SH-SY5Y (cell line): ENCODE data around the gene EIF3F.

Experiments
- GATA2 ChIP-seq: IDR thresholded peaks from 2 replicates; pipeline ENCODE4 v1.6.1; 2011; ENCODE audit warnings: mild to moderate bottlenecking, low read depth, low read length
- GATA3 ChIP-seq: IDR thresholded peaks from 2 replicates; pipeline ENCODE4 v1.6.1; 2011; ENCODE audit warnings: low read depth, mild to moderate bottlenecking, low read length, moderate library complexity

The EIF3F gene

DNA sequence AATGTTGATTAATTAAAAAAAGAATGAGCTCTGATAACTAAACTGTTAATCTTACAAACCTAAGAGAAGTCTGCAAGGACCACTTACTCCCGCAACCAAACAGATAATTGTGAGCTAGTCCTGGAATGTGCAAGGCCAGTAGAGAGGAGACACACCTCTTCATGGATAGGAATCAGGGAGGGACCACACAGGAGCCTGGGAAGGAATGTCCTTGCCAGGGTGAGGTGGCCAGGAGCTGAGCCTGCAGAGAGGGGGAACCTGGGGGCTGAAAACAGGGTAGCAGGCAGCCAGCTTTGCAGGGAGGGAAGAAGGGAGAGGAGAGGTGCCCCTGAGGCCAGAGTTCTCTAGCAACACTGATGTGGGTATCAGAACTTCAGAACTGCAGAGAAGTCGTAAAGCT is 12.5 kb upstream of the EIF3F start:
- TF ChIP-seq GATA2: no peak
- no peak for TF ChIP-seq GATA3

DNA sequence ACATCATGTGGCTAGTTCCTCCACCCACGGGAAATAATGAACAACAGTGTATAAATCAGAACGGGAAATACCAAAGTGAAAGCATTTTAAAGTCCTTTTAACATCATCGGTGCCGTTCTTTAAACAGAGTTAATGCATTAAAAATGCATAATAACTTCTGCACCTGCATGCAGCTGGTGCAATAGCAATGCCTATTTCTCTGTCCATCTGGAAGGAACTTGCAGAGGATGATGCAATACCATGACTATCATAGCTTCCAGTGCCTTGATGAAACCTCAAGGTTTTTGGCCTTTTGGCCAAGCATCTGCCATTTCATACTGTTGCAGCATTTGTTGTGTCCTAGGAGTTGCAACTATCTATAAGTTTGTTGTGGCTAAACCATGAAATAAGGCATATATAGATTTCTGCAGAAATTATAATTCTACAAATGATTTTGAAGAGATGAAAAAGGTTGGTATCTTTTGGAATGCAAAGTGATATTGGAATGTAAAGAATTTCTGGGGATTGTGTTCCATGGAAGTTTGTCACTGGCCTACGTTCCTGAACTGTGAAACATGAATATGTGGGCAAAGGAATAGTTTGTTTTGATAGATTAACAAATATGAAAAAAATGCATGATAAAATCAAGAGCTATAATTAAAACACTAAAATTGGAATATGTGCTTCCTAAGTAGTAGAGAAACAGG is 9.8 kb upstream of the EIF3F start:
- TF ChIP-seq GATA2 (no peak), GATA3 (no peak)

DNA sequence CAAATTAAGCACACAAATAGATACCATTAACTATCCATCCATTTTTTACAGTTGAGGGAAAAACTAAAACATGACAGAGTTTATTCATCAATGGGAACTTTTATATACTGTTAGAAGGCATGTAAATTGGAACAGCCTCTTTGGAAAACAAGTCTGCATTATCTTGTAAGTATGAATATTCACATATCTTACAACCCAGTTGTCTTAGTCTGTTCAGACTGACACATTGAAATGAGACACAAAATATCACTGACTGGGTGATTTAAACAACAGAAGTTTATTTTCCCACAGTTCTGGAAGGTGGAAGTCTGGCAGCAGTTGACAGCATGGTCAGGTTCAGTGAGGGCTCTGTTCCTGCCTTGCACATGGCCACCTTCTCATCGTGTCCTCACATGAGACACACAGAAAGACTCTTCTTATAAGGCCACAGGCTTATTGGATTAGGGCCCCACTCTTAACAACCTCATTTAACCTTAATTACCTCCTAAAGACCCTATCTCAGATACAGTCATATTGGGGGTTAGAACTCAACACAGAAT is 5.4 kb upstream of the EIF3F start:
- TF ChIP-seq GATA3 (no peak), GATA2 (no peak)

DNA sequence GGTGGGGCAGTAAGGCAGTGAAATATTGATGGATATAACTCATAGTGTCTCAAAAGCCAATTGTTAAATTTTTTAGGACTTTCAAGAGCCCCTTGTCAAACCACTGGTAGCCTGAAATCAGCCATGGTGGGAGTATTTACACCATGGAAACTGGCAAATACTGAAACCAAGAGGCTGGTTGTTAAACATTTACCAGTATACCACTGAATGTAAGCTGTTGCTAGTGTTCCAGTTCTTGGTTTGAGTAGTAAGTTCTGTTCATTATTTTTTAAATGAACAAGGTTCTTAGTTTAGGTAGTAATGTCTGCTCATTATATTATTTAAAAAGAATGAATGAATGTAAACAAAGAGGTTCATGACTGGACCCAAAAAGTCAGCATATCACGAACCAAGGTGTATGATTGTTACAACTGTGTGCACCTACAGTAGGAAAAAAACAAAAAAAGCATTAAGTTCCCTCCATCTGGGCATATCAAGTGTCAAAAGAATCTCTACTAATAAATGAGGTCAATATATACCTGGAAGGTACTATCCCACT is 4.5 kb upstream of the EIF3F start:
- TF ChIP-seq GATA2 (no peak), GATA3 (no peak)

DNA sequence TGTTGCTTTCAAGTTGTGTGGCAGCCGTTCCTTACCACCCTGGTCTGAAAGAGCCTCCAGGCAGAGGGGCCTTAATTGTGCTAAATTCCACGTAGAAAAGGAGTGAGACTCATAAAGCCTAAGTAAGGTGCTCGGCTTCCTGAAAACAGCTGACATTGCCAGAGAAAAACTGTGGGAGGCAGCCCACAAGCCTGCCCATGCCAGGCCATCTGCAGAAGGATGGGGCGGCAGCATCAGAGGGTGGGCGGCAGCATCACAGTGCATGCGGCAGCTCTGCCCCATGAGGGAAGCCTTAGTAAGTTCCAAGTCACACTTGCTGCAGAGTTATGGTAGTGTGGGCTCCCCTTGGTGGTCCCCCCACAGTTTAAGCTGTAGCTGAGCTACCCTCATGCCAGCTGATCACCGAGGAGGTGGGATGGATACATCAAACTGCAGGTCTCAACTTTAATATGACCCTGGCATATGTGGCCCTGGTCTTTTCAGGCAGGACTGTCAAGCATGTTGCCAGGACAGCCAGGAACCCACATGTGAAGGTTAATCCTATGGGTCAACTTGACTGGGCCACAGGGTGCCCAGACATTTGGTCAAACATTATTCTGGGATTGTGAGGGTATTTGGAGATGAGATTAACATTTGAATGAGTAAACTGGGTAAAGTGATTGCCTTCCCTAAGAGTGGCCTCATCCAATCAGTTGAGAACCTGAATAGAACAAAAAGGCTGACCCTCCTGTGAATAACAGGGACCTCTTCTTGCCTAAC is 3.1 kb upstream of the EIF3F start:
- TF ChIP-seq GATA2 (no peak), GATA3 (no peak)

DNA sequence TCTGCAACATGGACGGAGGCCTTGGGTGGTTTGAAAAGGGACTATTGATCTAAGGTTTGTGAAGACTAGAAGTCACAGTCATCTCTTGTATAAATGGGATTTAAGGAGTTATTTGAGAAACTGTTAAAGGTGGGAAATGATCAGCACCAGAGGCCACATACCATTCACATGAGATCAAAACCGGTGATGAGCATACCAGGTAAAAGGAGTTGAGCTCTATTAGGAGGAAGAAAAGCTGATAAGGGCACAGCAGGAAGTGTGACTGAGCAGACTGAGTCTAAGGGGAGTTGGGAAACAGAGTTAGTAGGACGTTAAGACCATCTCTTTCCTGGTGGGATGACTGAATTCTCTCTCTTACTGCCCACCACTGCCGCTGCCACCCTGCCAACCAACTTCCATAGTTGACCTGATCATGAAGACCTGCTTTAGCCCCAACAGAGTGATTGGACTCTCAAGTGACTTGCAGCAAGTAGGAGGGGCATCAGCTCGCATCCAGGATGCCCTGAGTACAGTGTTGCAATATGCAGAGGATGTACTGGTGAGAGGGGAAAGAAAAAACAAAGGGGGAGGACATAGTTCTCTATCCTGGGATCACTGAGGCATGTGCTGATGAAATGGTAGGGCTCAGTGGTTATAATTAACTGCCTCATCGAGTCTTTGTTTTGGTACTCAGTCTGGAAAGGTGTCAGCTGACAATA is 7.6 kb downstream of the EIF3F start:
- no peak for TF ChIP-seq GATA2
- TF ChIP-seq GATA3: no peak

DNA sequence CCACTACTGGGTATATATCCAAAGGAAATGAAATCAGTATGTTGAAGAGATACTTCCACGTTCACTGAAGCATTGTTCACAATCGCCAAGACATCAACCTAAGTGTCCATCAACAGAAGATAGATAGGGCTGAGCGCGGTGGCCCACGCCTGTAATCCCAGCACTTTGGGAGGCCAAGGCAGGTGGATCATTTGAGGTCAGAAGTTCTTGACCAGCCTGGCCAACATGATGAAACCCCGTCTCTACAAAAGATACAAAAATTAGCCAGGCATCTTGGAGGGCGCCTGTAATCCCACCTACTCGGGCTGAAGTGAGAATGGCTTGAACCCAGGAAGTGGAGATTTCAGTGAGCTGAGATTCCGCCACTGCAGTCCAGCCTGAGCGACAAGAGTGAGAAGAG is 12.7 kb downstream of the EIF3F start:
- TF ChIP-seq GATA2: no peak
- no peak for TF ChIP-seq GATA3

DNA sequence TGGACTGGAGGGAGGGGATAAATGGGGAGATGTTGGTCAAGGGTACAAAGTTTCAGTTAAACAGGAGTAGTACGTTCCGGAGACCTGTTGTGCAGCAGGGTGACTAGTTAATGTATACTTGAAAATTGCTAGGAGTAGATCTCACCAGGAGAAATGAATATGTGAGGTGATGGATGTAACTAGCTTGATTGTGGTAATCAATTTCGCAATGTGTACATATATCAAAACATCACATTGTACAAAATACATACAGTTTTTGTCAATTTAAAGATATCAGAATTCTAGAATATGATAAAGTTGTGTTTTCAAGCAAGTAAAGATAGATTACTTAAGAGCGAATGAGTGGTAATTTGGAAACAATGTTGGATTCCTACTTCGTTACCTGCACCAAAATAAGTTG is 13.3 kb downstream of the EIF3F start:
- no peak for TF ChIP-seq GATA2
- no peak for TF ChIP-seq GATA3

DNA sequence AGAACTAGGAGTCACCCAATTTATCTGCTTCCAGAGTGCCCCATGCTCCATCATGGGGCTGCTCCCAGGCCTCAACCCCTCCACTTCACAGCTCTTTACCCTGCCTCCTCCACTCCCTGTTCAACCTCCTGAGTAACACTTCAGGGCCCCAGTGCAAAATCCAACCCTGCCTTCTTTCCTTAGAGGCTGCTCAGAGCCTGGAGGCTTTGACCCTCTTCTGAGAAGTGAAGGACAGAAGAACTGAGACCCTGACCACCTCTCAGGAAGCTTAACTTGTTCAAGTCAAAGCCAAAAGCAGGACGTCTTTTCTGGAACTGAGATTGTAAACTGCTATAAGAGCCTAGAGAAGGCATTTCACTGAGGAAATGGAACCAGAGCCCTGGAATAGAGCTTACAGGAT is 15.5 kb downstream of the EIF3F start:
- TF ChIP-seq GATA3 (no peak), GATA2 (no peak)

DNA sequence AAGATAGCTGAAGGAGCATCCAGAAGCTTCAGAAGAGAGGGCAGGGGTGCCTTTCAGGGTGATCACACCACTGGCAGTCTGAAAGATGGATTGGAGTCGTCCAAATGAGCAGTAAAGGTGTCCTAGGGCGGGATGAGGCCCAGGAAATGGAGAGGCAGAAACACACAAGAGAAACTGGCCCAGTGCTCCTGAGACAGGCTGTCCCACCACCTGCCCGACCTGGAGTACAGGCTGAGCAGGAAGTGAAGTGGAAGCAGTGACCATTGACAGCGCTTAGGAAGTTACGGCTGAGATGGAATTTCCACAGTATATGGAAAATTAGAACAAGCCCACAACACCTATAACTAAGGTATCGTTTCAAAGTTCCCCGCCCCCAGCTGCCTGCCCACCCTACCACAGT is 16.1 kb downstream of the EIF3F start:
- TF ChIP-seq GATA2: no peak
- no peak for TF ChIP-seq GATA3

DNA sequence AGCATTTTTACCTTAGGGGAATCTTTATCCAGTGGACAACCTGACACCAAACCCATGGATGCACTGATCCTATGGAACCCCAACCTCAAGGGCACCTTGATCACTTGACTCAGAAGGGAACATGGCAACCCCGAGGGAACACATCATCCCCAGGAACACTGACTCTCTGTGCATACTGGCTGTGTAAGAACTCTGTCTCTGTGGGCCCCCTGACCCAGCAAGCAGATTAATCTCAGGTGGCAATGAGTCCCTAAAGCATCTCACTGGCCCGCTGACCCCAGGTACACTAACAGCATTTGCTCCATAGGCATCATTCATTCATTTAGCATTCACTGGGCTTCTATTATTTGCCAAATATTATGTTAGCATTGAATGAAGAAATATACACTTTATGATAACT is 16.9 kb downstream of the EIF3F start:
- TF ChIP-seq GATA2 (no peak), GATA3 (no peak)

DNA sequence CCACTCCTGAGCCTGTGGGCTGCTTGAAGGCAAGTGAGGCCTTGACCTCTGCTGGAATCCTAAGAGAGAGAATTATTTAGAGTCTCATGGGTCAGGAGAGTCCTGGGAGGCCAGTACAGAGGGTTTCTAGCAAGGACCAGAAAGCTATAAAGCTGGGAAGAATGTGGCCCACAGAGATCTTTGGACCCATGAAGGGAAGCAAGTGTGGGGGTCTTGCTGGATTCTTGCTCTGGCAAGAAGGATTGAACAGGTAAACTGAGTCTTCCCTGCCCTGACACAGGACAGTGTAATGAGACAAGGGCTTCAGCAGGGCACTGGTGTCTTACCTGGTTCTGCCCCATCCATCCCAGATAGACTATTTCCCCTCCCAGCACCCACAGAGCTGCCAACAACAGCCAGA is 18.4 kb downstream of the EIF3F start:
- no peak for TF ChIP-seq GATA3
- TF ChIP-seq GATA2: no peak

DNA sequence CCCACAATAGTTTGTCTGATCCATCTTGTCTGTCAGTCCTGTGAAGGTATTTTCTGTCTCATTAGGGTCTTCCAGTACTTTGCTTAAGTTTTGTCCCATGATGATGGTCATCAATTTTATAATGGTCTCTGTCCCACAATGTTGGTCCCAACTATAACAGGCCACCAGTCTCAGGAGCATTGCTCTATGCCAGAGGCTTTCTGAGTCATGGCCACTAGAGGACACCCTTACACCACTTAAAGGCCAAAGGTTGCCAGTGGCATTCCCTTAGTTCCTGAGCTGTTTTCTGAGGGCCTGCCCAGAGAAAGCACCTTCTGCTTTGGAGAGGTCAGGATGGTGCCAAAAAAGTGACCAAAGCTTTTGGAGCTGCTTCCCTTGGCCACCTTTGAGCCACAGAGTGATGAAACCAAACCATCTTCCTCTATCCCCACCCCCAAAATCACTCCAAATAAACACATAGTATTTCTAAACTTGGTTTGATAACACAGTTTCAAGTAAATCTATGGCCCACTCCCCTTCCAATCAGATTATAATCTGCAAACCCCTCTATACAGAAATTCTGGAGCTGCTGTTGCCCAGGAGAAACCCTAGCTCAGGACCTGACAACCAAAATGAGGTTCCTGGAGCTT is 19.3 kb downstream of the EIF3F start:
- TF ChIP-seq GATA2 (no peak), GATA3 (no peak)

DNA sequence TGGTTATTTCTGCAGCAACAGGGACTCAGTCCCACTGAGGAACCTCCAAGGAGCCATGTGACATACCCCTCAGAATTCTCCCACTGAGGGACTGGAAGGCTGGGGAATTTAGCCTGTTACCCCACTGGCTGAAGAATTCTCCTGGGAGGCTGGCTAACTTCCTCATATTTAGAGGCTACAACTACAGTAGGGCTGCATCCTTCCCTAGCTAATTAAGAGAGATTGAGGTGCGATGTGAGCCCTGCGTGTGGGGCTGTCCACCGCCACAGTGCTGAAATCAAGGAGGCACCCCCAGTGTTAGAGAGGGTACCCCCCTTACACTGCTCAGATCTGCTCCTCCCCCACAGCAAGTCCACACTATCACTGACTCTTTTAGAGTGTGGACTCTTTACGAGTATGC is 21.1 kb downstream of the EIF3F start:
- TF ChIP-seq GATA2 (no peak), GATA3 (no peak)
